Sigmoid colon (tissue), 7 donors: ENCODE measurements around the gene CACNA1E. TPM values are rescaled to one million over a fixed set of nuclear protein-coding genes. Genes with fewer than 3 reads are reported as not detected.

Source experiments
- DNase-seq: peaks from one replicate; pipeline ENCODE4 v3.0.0-alpha.2; 2019
- H3K27ac ChIP-seq, 4 donors: fragments of 200-600 bp; sonication (generic); one replicate each; pipeline ENCODE4 v1.5.1; 2016 to 2019; ENCODE audit warnings: mild to moderate bottlenecking in 1 of 4
- H3K27me3 ChIP-seq, 3 donors: fragments of 200-600 bp; sonication (generic); one replicate each; pipeline ENCODE4 v1.5.1; 2019; ENCODE audit warnings: mild to moderate bottlenecking in 1 of 3
- H3K36me3 ChIP-seq, 4 donors: fragments of 200-600 bp; sonication (generic); one replicate each; pipeline ENCODE4 v1.5.1; 2016 to 2019
- H3K4me1 ChIP-seq, 4 donors: fragments of 200-600 bp; sonication (generic); one replicate each; pipeline ENCODE4 v1.5.1; 2017 to 2019
- H3K4me3 ChIP-seq, 4 donors: fragments of 200-600 bp; sonication (generic); one replicate each; pipeline ENCODE4 v1.5.1; 2017 to 2019; ENCODE audit warnings: mild to moderate bottlenecking in 2 of 4, moderate library complexity in 1 of 4
- H3K9me3 ChIP-seq, 4 donors: fragments of 200-600 bp in 3 of 4; sonication (generic) in 3 of 4; one replicate each; pipeline versions ENCODE4 v1.5.1 to v1.6.1; 2013 to 2019
- EP300 ChIP-seq, 4 donors: sonication (generic); formaldehyde crosslinking; IDR thresholded peaks; one replicate each; pipeline ENCODE4 v1.6.1; 2017; ENCODE audit warnings: antibody characterized with exemption in 4 of 4
- POLR2A ChIP-seq, 2 donors: fragments of 450-650 bp; IDR thresholded peaks; one replicate each; pipeline ENCODE4 v1.6.1; 2016; ENCODE audit warnings: antibody characterized with exemption in 2 of 2, mild to moderate bottlenecking in 2 of 2, moderate library complexity in 2 of 2
- POLR2AphosphoS5 ChIP-seq, 4 donors: sonication (generic); formaldehyde crosslinking; IDR thresholded peaks; one replicate each; pipeline ENCODE4 v1.6.1; 2017; ENCODE audit warnings: antibody characterized with exemption in 4 of 4
- WGBS, 2 donors: extraction: QIAGEN DNeasy Blood & Tissue Kit; methylation state at CpG; one replicate each; pipeline ENCODE4 v1.1.7; 2013; 5-methylcytosine and 5-hydroxymethylcytosine counted together
- intact Hi-C: fragments of 100-400 bp; cut with DNase I; formaldehyde crosslinking; loops from one replicate; pipeline ENCODE4 v1.15.1; 2023
- polyA plus RNA-seq, 3 donors: library from polyadenylated mRNA; stranded (reverse); fragments of 200-250 nt; gene quantifications; one replicate each; pipeline ENCODE4 v1.2.3, GENCODE V29; 2013
- total RNA-seq, 4 donors: library from RNA; depleted of rRNA; stranded (reverse); fragments of >200 nt; gene quantifications; one replicate each; pipeline ENCODE4 v1.1.0, GENCODE V29; 2016
- TF ChIP-seq, protein P1 (sequence below), 4 experiments: fragments of 450-650 bp in 3 of 4; fragments of 200-600 bp in 1 of 4; IDR thresholded peaks; one replicate each; pipeline ENCODE4 v1.5.1; 2016 to 2019; ENCODE audit warnings: antibody characterized with exemption in 4 of 4, mild to moderate bottlenecking in 3 of 4, moderate library complexity in 2 of 4
- donor health status: healthy with polysubstance abuse.
- donor health status: Bipolar disorder and iron deficiency.
- donor health status: healthy.

Gene CACNA1E
- total and polyA plus RNA-seq, 7 donors, result 0.16 to 1.1 (median 0.36) TPM; not detected in 2

DNA sequence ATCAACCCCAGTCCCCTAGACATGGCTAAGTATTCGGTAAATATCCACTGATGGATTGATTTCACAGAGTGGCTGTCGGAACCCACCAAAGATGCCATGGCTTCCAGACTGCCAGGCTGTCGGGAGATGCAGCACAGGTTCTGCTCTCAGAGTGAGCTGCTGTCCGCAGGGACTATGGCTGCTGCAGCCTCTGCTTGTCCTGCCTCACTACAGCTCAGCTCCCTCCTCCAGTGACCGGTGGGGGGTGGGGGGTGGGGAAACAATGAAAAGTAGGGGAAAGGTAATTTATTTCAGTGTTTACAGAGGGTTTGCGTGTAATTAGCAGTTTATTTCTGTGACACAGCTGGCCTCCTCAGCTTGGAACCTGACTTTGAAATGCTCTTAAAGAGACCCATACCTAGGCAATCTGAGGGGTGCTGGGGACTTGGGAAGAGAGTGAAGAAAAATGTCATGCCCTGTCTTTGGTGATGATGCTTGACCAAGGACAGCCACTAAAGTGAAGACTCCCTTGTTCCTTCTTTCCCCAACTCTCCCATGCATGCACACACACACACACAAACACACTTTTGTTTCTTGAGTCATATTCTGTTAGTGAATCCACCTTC lies 109.0 kb downstream of the CACNA1E start:
- H3K4me3 ChIP-seq, result no peak overlapping the region
- 37 to 48% methylated on average over 6 of the region's 6 CpGs for WGBS, 2 donors
- no peak for DNase-seq
- no peaks in the 10 kb centered on the region for H3K27me3 ChIP-seq
- no peak overlapping the region for H3K27ac ChIP-seq
- TF ChIP-seq POLR2AphosphoS5 (IDR thresholded peaks at IDR 0.05), result no peak
- no peak for TF ChIP-seq POLR2A (IDR thresholded peaks at IDR 0.05)
- TF ChIP-seq, protein P1, sequence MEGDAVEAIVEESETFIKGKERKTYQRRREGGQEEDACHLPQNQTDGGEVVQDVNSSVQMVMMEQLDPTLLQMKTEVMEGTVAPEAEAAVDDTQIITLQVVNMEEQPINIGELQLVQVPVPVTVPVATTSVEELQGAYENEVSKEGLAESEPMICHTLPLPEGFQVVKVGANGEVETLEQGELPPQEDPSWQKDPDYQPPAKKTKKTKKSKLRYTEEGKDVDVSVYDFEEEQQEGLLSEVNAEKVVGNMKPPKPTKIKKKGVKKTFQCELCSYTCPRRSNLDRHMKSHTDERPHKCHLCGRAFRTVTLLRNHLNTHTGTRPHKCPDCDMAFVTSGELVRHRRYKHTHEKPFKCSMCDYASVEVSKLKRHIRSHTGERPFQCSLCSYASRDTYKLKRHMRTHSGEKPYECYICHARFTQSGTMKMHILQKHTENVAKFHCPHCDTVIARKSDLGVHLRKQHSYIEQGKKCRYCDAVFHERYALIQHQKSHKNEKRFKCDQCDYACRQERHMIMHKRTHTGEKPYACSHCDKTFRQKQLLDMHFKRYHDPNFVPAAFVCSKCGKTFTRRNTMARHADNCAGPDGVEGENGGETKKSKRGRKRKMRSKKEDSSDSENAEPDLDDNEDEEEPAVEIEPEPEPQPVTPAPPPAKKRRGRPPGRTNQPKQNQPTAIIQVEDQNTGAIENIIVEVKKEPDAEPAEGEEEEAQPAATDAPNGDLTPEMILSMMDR (IDR thresholded peaks at IDR 0.05), result no peak
- TF ChIP-seq EP300 (IDR thresholded peaks at IDR 0.05), result no peak
- no peaks in the 10 kb centered on the region for H3K36me3 ChIP-seq
- no peaks in the 10 kb centered on the region for H3K9me3 ChIP-seq
- intact Hi-C loops, result no loop called here
- no peaks in the 10 kb centered on the region for H3K4me1 ChIP-seq

DNA sequence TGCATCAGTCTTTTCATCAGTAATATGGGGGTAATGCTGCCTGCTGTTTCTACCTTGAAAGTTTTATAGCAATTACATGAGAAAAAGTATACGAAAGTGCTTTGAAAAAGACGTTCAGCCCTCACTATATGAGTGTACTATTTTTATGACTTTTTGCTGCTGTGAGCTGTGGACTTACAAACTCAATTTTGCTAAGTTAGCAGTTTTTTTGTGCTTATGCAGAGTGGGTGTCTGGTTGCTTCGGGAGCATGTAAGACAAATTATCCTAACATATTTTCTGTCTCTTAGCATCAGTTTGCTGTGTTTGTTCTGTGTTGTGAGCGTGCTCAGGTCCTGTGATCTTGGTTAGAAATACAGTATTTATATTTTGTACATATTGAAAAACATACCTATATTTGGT lies 109.7 kb downstream of the CACNA1E start:
- intact Hi-C loops, result no loop called here
- TF ChIP-seq EP300 (IDR thresholded peaks at IDR 0.05), result no peak
- TF ChIP-seq POLR2A (IDR thresholded peaks at IDR 0.05), result no peak
- TF ChIP-seq POLR2AphosphoS5 (IDR thresholded peaks at IDR 0.05), result no peak
- TF ChIP-seq, protein P1 (IDR thresholded peaks at IDR 0.05), result no peak
- no peaks in the 10 kb centered on the region for H3K9me3 ChIP-seq
- H3K36me3 ChIP-seq, result no peaks in the 10 kb centered on the region
- DNase-seq, result no peak
- H3K4me1 ChIP-seq, result no peaks in the 10 kb centered on the region
- 55 to 67% methylated on average over 4 of the region's 4 CpGs for WGBS, 2 donors
- H3K27ac ChIP-seq, result no peak overlapping the region
- no peak overlapping the region for H3K4me3 ChIP-seq
- no peaks in the 10 kb centered on the region for H3K27me3 ChIP-seq

DNA sequence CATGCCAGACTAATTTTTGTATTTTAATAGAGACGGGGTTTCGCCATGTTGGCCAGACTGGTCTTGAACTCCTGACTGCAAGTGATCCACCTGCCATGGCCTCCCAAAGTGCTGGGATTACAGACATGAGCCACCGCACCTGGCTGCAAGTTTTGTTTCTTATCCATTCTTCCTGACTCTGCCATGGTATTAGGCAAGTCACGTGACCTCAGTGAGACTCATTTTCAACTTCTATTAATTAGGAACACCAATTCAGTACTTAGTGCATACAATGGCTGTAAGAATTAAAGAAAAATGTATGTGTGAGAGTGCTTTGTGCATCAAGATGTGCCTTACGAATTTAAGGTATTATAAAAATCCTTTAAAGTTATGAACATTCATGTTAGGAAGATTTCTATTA lies 111.2 kb downstream of the CACNA1E start:
- no peak overlapping the region for H3K4me3 ChIP-seq
- no peaks in the 10 kb centered on the region for H3K9me3 ChIP-seq
- intact Hi-C loops, result no loop called here
- H3K36me3 ChIP-seq, result no peaks in the 10 kb centered on the region
- H3K4me1 ChIP-seq, result no peaks in the 10 kb centered on the region
- WGBS, 2 donors, result 92 to 94% methylated on average over 5 of the region's 5 CpGs
- TF ChIP-seq, protein P1 (IDR thresholded peaks at IDR 0.05), result no peak
- TF ChIP-seq POLR2AphosphoS5 (IDR thresholded peaks at IDR 0.05), result no peak
- TF ChIP-seq EP300 (IDR thresholded peaks at IDR 0.05), result no peak
- no peak for TF ChIP-seq POLR2A (IDR thresholded peaks at IDR 0.05)
- DNase-seq, result no peak
- no peak overlapping the region for H3K27ac ChIP-seq
- no peaks in the 10 kb centered on the region for H3K27me3 ChIP-seq

DNA sequence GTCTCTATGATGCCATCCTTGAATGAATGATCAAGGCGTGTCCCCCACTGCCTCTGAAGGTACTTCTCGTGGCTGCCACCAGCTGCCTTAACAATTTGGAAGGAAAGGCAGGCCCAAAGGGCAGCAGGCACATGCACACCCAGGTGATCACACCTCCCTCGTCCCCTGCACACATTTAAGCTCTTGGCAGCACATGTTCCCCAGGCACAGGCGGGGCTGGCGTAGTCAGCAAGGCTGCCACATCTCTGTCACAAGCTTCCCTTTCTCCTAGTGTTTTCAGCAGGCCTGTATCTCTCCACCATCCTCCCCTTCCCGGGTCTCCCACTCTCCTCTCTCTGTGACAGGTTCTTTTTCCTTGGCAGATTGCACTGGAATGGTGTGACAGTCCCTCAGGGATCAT lies 111.9 kb downstream of the CACNA1E start:
- no peaks in the 10 kb centered on the region for H3K36me3 ChIP-seq
- no peaks in the 10 kb centered on the region for H3K9me3 ChIP-seq
- no peaks in the 10 kb centered on the region for H3K4me1 ChIP-seq
- H3K27me3 ChIP-seq, result no peaks in the 10 kb centered on the region
- 62 to 74% methylated on average over 6 of the region's 6 CpGs for WGBS, 2 donors
- intact Hi-C loops, result no loop called here
- no peak for TF ChIP-seq EP300 (IDR thresholded peaks at IDR 0.05)
- no peak for TF ChIP-seq POLR2A (IDR thresholded peaks at IDR 0.05)
- no peak for DNase-seq
- H3K4me3 ChIP-seq, result no peak overlapping the region
- no peak overlapping the region for H3K27ac ChIP-seq

DNA sequence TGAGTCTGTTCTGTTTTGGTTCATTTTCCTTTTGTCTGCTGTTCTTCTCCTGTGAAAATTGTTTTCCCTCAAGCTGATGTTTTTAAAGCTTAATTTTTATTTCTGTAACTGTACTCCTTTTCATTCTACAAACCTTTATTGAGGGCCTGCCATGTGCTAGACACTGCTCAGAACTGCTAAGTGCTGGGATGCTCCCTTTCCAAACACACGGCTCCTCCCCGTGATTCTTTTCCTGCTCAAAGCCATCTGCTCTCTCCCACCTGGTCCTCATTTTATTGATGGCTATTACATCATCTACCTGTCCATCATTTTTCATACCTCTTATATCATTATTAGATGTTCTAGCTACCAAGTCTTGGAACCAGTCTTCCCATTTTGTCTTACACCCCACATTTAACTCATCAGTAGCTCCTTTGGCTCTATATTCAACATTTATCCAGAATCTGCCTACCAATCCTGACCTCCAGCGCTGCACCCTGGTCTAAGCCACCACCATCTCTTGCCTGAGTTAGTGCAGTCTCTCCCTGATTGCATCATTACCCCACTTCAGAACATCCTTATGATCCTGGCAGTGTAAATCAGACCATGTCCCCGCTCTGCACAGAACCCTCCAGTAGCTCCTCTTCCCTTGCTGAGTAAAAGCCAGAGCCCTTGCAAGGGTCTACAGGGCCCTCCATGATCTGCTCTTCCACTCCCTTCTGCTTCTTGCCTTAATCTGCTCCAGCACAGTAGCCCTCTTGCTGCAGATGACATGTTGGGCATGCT lies 118.1 kb downstream of the CACNA1E start:
- no peaks in the 10 kb centered on the region for H3K4me1 ChIP-seq
- H3K27ac ChIP-seq, result no peak overlapping the region
- H3K36me3 ChIP-seq, result no peaks in the 10 kb centered on the region
- TF ChIP-seq POLR2A (IDR thresholded peaks at IDR 0.05) (no peak), POLR2AphosphoS5 (IDR thresholded peaks at IDR 0.05) (no peak), EP300 (IDR thresholded peaks at IDR 0.05) (no peak)
- TF ChIP-seq, protein P1 (IDR thresholded peaks at IDR 0.05), result no peak
- DNase-seq, result no peak
- no peaks in the 10 kb centered on the region for H3K27me3 ChIP-seq
- no peaks in the 10 kb centered on the region for H3K9me3 ChIP-seq
- 67 to 85% methylated on average over 4 of the region's 4 CpGs for WGBS, 2 donors
- H3K4me3 ChIP-seq, result no peak overlapping the region
- intact Hi-C loops, result no loop called here
